Parathyroid adenoma (tissue), 2 donors: Measurements from ENCODE around the gene NAP1L4.
A peak's percentile ranks its signal among the peaks of the same experiment; 100 is the strongest.

Experiments used
- H2AFZ ChIP-seq: fragments of 300-600 bp; sonication (generic); one replicate; pipeline ENCODE4 v1.7.0; 2017; ENCODE audit warnings: antibody characterized with exemption, mild to moderate bottlenecking
- H3K27ac ChIP-seq: fragments of 300-600 bp; sonication (generic); one replicate; pipeline ENCODE4 v1.7.0; 2017
- H3K27me3 ChIP-seq: fragments of 300-600 bp; sonication (generic); one replicate; pipeline ENCODE4 v1.7.0; 2017; ENCODE audit warnings: low read length; ENCODE audit not compliant: control insufficient read depth, insufficient read depth
- H3K36me3 ChIP-seq: fragments of 300-600 bp; sonication (generic); one replicate; pipeline ENCODE4 v1.7.0; 2017; ENCODE audit warnings: low read length; ENCODE audit not compliant: control insufficient read depth, insufficient read depth
- H3K4me1 ChIP-seq: fragments of 300-600 bp; sonication (generic); one replicate; pipeline ENCODE4 v1.7.0; 2017; ENCODE audit warnings: control low read depth
- H3K4me2 ChIP-seq: fragments of 300-600 bp; sonication (generic); one replicate; pipeline ENCODE4 v1.7.0; 2017; ENCODE audit warnings: low read length
- H3K4me3 ChIP-seq: fragments of 300-600 bp; sonication (generic); one replicate; pipeline ENCODE4 v1.7.0; 2017; ENCODE audit warnings: low read depth, low read length
- H3K79me2 ChIP-seq: fragments of 300-600 bp; sonication (generic); one replicate; pipeline ENCODE4 v1.7.0; 2017; ENCODE audit warnings: control low read depth
- H3K9ac ChIP-seq: fragments of 300-600 bp; sonication (generic); one replicate; pipeline ENCODE4 v1.7.0; 2017; ENCODE audit warnings: mild to moderate bottlenecking
- H3K9me3 ChIP-seq: fragments of 300-600 bp; sonication (generic); one replicate; pipeline ENCODE4 v1.7.0; 2017; ENCODE audit warnings: low read length; ENCODE audit not compliant: control insufficient read depth
- TF ChIP-seq, protein P1 (sequence below): fragments of 300-600 bp; sonication (generic); IDR thresholded peaks from one replicate; pipeline ENCODE4 v1.7.0; 2017; ENCODE audit warnings: antibody characterized with exemption, mild to moderate bottlenecking
- donor health status: primary hyperparathyroidism.

Gene NAP1L4

DNA sequence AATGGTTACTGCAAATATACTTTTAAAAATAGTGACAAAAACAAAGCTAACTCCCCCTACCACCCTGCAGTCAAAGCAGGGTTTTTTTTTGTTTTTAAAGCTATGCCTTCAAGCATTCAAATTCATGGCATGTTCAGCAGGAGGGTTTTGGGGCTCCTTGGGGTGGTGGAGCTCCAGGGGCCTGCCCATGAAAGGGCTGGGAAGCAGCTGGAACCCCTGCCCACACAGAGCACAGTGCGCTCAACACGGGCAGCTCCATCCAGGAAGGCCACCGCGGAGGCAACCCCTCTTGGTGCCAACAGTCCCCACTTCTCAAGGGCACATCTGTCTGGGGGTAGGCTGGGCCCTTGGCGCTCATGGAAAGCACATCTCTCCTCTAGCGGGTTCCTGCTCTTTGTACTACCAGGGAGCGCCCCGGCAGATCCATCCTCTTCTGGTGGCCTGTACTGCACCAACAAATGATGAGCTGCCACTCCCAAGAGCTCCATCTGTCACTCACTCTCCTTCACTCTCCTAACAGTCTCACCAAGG is 46.3 kb downstream of the NAP1L4 start:
- Histone ChIP-seq H3K9ac (no peak overlapping the region), H3K27ac (no peak overlapping the region), H3K4me3 (no peak overlapping the region), H3K36me3 (no peaks in the 10 kb centered on the region), H3K4me1 (peaks cover 2% of the 10 kb centered on the region), H2AFZ (no peak overlapping the region), H3K27me3 (no peaks in the 10 kb centered on the region), H3K79me2 (no peaks in the 10 kb centered on the region), H3K4me2 (no peak overlapping the region), H3K9me3 (no peaks in the 10 kb centered on the region)
- TF ChIP-seq, protein P1, sequence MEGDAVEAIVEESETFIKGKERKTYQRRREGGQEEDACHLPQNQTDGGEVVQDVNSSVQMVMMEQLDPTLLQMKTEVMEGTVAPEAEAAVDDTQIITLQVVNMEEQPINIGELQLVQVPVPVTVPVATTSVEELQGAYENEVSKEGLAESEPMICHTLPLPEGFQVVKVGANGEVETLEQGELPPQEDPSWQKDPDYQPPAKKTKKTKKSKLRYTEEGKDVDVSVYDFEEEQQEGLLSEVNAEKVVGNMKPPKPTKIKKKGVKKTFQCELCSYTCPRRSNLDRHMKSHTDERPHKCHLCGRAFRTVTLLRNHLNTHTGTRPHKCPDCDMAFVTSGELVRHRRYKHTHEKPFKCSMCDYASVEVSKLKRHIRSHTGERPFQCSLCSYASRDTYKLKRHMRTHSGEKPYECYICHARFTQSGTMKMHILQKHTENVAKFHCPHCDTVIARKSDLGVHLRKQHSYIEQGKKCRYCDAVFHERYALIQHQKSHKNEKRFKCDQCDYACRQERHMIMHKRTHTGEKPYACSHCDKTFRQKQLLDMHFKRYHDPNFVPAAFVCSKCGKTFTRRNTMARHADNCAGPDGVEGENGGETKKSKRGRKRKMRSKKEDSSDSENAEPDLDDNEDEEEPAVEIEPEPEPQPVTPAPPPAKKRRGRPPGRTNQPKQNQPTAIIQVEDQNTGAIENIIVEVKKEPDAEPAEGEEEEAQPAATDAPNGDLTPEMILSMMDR, result no peak

DNA sequence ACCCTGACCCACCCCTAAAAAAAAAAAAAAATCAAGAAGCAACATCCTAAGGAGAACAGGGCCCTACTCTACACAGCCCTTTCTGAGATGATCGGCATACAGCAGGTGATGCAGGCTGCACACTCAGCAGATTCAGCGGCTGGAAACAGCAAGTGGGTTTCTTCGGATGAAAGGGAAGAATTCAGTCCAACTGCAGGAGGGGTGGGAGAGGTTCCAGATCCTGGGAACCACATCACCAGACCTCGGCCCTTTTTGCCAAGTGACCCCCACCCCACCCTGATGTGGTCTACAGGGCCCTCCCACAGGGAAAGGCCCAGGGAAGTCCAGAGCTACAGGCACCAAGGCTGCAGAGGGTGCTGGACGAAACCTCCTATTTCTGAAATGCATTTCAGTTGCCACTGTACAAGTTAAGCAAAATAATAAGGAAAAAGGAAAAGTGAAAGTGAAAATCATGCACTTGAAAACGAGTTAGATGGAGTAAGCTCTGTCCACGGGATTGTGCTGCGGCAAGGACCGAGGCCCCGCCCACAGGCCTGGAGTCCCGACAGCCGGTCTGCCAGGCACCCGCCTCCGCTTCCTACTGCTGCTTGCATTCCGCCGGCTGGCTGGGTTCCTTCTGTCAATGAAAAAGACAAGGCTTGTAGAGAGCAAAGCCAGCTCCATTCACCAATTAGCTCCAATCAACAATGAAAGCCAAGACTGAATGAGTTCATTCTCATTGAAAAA is 46.9 kb downstream of the NAP1L4 start:
- Histone ChIP-seq H3K4me1 (peaks cover 6% of the 10 kb centered on the region), H3K27ac (no peak overlapping the region), H3K27me3 (no peaks in the 10 kb centered on the region), H2AFZ (no peak overlapping the region), H3K36me3 (no peaks in the 10 kb centered on the region), H3K79me2 (no peaks in the 10 kb centered on the region), H3K4me3 (no peak overlapping the region), H3K9me3 (no peaks in the 10 kb centered on the region), H3K4me2 (peak overlapping the region; percentile 28), H3K9ac (no peak overlapping the region)
- TF ChIP-seq, protein P1, result no peak

DNA sequence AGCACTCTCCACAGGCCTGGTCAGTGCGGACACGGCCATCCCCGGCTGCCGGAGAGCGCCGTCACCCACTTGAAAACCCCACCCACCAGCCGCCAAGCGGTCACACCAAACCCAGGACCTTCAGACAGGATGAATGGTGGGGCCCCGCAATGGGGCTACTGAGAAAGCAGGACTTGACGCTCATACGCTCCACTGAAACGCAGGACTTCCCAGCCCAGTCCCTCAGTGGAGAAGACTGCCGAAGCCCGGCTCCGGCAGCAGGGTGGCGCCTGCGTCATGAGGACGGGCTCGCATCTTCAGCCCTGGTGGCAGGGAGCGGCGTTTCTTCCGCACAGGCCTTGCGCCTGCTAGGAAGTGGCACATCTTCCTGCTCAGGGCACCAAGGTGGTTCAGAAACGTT is 47.6 kb downstream of the NAP1L4 start:
- Histone ChIP-seq H3K9me3 (no peaks in the 10 kb centered on the region), H3K27me3 (no peaks in the 10 kb centered on the region), H3K4me2 (no peak overlapping the region), H2AFZ (no peak overlapping the region), H3K4me3 (no peak overlapping the region), H3K9ac (no peak overlapping the region), H3K4me1 (peaks cover 10% of the 10 kb centered on the region), H3K27ac (no peak overlapping the region), H3K79me2 (no peaks in the 10 kb centered on the region), H3K36me3 (no peaks in the 10 kb centered on the region)
- TF ChIP-seq, protein P1, result no peak

- H3K36me3 ChIP-seq, result no peaks in the 10 kb centered on the region
- H3K27ac ChIP-seq, result no peak overlapping the region
- H3K9me3 ChIP-seq, result no peaks in the 10 kb centered on the region
- peaks cover 10% of the 10 kb centered on the region for H3K4me1 ChIP-seq
- no peak overlapping the region for H3K4me2 ChIP-seq
- H3K27me3 ChIP-seq, result no peaks in the 10 kb centered on the region
- TF ChIP-seq, protein P1, result no peak
- no peak overlapping the region for H3K4me3 ChIP-seq
- H3K9ac ChIP-seq, result no peak overlapping the region
- no peaks in the 10 kb centered on the region for H3K79me2 ChIP-seq
- H2AFZ ChIP-seq, result no peak overlapping the region
Observed at GRCh38 chr11:2943711-2944118, 48.4 kb downstream of the NAP1L4 start.
